MM.1S (cell line): ENCODE results near the gene TNFRSF25.

Experiments
- EZH2phosphoT487 ChIP-seq: fragments of 300-600 bp; sonication (generic); IDR thresholded peaks from 2 replicates; pipeline ENCODE4 v1.6.1; 2018; ENCODE audit warnings: antibody characterized with exemption, low read length
- TF ChIP-seq, protein P1 (sequence below): fragments of 300-600 bp; sonication (generic); IDR thresholded peaks from 2 replicates; pipeline ENCODE4 v1.5.1; 2016; ENCODE audit warnings: antibody characterized with exemption, low read length, mixed read lengths

DNA sequence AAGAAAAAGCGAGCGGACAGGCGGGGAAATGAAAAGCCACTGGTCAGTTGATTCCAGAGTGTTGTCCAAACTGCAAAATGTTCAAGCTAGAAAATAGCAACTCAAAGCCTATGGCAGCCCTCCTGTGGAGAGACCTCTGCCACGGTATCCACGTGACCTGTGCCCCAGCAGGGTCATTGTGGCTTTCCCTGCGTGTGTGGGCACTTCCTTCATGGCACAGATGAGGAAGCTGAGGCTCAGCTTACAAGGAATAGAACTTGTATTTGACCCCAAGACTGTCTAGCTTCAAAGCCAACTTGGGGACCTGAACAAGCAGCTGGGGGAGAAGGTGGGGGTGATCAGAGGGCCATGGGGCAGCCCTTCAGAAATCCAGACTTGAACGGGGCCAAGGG is 41.1 kb upstream of the TNFRSF25 start:
- TF ChIP-seq, protein P1, sequence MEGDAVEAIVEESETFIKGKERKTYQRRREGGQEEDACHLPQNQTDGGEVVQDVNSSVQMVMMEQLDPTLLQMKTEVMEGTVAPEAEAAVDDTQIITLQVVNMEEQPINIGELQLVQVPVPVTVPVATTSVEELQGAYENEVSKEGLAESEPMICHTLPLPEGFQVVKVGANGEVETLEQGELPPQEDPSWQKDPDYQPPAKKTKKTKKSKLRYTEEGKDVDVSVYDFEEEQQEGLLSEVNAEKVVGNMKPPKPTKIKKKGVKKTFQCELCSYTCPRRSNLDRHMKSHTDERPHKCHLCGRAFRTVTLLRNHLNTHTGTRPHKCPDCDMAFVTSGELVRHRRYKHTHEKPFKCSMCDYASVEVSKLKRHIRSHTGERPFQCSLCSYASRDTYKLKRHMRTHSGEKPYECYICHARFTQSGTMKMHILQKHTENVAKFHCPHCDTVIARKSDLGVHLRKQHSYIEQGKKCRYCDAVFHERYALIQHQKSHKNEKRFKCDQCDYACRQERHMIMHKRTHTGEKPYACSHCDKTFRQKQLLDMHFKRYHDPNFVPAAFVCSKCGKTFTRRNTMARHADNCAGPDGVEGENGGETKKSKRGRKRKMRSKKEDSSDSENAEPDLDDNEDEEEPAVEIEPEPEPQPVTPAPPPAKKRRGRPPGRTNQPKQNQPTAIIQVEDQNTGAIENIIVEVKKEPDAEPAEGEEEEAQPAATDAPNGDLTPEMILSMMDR: no peak
- no peak for TF ChIP-seq EZH2phosphoT487
